Mucosa of rectum (tissue), 2 donors: Measurements from ENCODE around the gene MYT1.
"Not testable (repeated sequence)": the region's sequence is repeated elsewhere in the genome, so short reads cannot be mapped to it uniquely, and the experiment has no call there.

ENCODE experiments used
- H3K27ac ChIP-seq, 2 donors: one replicate each; pipeline ENCODE4 v1.7.0; 2013; ENCODE audit warnings: inconsistent platforms in 2 of 2, low read depth in 2 of 2, low read length in 2 of 2
- H3K27me3 ChIP-seq, 2 donors: one replicate each; pipeline ENCODE4 v1.7.0; 2013; ENCODE audit warnings: low read length in 2 of 2; ENCODE audit not compliant: control insufficient read depth in 2 of 2, insufficient read depth in 2 of 2
- H3K36me3 ChIP-seq, 2 donors: one replicate each; pipeline ENCODE4 v1.7.0; 2013; ENCODE audit warnings: low read length in 2 of 2; ENCODE audit not compliant: control insufficient read depth in 2 of 2, insufficient read depth in 2 of 2
- H3K4me1 ChIP-seq, 2 donors: one replicate each; pipeline ENCODE4 v1.7.0; 2013; ENCODE audit warnings: low read length in 2 of 2, mild to moderate bottlenecking in 1 of 2; ENCODE audit not compliant: control insufficient read depth in 2 of 2, insufficient read depth in 2 of 2
- H3K4me3 ChIP-seq, 2 donors: one replicate each; pipeline ENCODE4 v1.7.0; 2013; ENCODE audit warnings: low read length in 2 of 2
- H3K9ac ChIP-seq, 2 donors: one replicate each; pipeline ENCODE4 v1.7.0; 2013; ENCODE audit warnings: low read length in 2 of 2, low read depth in 1 of 2, mild to moderate bottlenecking in 1 of 2
- H3K9me3 ChIP-seq, 2 donors: one replicate each; pipeline ENCODE4 v1.7.0; 2013; ENCODE audit warnings: low read length in 2 of 2; ENCODE audit not compliant: control insufficient read depth in 2 of 2
- donor health status: healthy.
- donor health status: Normal muscosa, but diverticular disease.

MYT1 gene

DNA sequence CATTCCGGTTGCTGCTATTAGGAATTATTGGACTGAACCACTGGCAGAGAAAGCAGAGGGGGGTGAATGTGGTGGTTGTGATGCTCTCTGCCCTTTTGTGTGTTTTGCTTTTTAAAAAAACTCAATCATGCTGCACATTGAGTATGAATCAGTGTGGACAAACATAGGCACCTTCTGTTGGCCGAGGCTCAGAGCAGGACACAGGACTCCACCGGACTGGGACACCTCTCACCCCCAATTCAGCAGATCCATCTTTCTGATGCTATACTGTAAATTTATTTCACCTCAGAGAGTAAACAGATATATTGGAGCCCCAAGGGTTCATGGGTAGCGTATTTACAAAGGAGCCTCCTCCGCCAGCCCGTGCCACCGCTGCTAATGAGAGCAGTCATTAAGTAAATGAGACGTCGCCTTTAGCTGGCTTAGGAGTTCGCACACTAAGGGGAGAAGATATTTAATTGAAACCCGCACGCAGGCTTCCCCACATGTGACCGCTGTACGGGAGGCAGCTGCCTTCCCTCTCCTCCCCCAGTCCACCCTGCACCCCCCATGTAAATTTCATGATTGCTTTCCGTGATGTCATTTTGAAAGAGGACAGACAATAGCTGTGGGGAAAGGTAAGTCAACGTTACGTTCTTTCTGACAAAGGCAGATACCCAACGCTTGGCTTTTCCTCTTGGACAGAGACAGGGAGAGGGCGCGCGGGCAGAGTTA lies at the start of gene MYT1:
MYT1 (plus strand) TSS at position 330 of the 714 bp plus-strand sequence. CDS start 34,410 bp downstream, outside the sequence.
- Histone ChIP-seq H3K27me3 (peaks cover 11 to 26% of the 10 kb centered on the region in 2 donors), H3K27ac (no peak within 1 kb of the TSS), H3K4me1 (no peaks in the 10 kb centered on the region), H3K9ac (no peak within 1 kb of the TSS), H3K9me3 (no peaks in the 10 kb centered on the region), H3K36me3 (no peaks in the 10 kb centered on the region), H3K4me3 (no peak within 1 kb of the TSS)

DNA sequence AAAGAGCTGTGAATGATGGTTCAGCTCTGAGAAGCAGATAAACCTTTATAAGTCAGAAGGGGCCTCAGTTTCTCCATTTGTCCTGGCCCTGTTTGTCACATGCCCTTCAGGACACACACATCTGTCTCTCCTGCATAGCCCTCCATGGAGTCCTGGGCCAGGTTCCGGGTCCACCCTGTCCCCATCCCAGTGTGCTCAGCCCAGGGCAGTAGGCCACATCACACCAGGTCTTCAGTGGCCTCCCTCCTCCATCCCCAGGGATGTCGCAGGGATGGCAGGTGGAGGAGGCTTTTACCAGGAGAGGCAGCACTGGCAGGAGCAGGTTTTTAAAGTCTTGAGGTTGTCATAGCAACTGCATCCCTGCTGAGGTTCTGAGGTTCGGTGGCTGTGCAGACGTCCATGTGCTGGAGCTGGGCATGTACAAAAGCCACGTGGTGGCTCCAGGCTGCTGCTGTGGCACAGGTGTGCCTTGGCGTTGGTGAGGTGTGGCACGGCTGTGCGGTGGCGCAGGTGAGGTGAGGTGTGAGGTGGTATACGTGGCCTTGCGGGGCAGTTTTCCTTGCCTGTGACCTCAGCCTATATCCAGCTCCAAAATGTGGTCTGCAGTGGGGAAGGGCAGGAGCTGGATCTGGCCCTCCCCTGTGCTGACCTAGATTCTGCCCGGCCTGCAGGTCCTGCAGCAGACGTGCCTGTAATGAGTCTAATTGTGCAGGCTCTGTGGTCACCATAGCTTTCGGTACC lies 48.9 kb upstream of the MYT1 start:
- Histone ChIP-seq H3K27me3 (no peaks in the 10 kb centered on the region), H3K9ac (no peak overlapping the region), H3K27ac (no peak overlapping the region), H3K4me1 (peaks cover 0 to 1% of the 10 kb centered on the region in 2 donors), H3K9me3 (no peaks in the 10 kb centered on the region), H3K36me3 (no peaks in the 10 kb centered on the region), H3K4me3 (no peak overlapping the region)

DNA sequence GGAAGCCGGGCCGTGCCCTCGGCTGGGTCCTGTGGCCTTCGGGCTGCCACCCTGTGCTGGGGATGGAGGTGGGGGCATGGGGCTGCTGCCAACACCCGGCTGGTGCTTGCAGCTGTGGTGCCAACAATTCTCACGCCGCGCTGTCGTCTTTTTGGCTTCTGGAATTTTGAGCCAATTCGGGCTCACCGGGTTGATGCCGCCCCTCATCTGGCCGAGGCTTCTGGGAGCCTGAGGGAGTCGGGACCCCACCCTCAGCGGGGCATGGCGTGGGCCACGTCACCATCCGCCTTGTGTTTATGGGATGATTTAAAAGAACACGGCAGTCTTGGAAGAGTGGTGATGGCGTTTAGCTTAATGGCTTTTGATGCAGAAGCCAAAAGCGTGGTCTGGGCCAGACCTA lies 48.2 kb upstream of the MYT1 start:
- peaks cover 0 to 2% of the 10 kb centered on the region in 2 donors for H3K4me1 ChIP-seq
- no peak overlapping the region for H3K27ac ChIP-seq
- no peaks in the 10 kb centered on the region for H3K9me3 ChIP-seq
- H3K27me3 ChIP-seq = peaks cover under 1 to 3% of the 10 kb centered on the region in 2 donors
- H3K4me3 ChIP-seq = no peak overlapping the region
- H3K36me3 ChIP-seq = no peaks in the 10 kb centered on the region
- H3K9ac ChIP-seq = no peak overlapping the region

DNA sequence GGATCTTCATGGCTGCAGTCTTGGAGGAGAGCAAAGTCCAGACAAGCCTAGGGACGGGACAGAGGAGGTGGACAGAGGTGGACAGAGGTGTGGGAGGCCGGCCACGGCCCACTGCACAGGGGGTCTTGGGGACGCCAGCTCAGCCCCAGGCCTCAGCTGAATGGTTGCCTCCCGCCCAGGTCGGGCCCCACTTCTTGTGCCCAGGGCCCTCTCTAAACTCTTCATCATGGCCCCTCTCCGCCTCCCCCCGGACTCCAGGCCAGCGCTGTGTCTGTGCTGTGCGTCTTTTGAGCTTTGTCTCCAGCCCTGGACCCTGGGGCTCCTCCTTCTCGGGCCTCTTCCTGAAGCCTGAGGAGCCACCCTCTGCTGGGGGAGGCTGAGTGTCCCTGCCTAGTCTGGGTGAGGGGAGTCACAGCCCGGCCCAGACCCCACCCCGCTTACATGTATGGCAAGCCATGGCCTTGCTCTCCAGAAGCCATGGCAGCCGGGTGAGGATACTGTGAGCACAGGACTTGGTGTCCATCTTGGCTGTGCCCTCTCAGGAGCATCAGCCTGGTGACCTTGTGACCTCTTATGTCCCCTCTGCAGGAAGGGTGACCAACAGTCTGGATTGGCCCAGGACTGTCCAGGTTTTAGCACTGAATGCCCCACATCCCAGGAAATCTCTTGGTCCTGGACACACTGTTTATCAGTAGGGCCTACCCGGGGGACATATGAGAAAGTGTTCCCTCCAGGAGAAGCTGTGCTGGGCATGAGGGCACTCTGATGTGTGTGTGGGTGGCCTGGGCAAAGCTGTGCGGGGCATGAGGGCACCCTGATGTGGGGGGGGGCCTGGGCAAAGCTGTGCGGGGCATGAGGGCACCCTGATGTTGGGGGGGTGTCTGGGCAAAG lies 47.5 kb upstream of the MYT1 start:
- H3K27me3 ChIP-seq = peaks cover 2 to 10% of the 10 kb centered on the region in 2 donors
- H3K36me3 ChIP-seq = no peaks in the 10 kb centered on the region
- no peak overlapping the region for H3K27ac ChIP-seq
- H3K4me1 ChIP-seq = peaks cover 0 to 2% of the 10 kb centered on the region in 2 donors
- H3K9me3 ChIP-seq = no peaks in the 10 kb centered on the region
- no peak overlapping the region for H3K9ac ChIP-seq
- no peak overlapping the region for H3K4me3 ChIP-seq

DNA sequence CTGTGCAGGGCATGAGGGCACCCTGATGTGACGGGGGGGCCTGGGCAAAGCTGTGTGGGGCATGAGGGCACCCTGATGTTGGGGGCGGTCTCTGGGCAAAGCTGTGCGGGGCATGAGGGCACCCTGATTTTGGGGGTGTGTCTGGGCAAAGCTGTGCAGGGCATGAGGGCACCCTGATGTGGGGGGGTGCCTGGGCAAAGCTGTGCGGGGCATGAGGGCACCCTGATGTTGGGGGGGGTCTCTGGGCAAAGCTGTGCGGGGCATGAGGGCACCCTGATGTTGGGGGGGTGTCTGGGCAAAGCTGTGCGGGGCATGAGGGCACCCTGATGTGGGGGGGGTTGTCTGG lies 46.8 kb upstream of the MYT1 start:
- not testable (repeated sequence) for H3K9me3 ChIP-seq, H3K9ac ChIP-seq, H3K27ac ChIP-seq, H3K4me3 ChIP-seq, H3K4me1 ChIP-seq, H3K36me3 ChIP-seq
- H3K27me3 ChIP-seq = peaks cover 2 to 10% of the 10 kb centered on the region in 2 donors

DNA sequence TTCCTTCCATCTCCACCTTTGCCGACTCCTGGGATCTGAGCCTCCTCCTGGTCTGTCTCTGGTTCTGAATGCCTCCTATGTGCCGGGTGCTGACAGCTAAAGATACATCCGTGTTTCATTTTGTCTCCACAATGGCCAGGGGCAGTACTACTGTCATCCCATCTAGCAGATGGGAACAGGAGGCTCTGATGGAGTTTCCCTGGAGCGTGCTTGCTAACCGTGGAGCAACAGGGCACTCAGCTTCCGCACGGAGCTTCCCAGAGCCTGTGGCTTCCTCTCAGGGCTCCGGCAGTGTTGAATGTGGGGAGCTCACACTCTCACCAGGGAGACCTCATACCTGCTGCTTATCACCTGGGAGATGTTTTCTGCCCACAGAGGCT lies 45.0 kb upstream of the MYT1 start:
- H3K4me1 ChIP-seq = peaks cover 0 to 2% of the 10 kb centered on the region in 2 donors
- H3K27me3 ChIP-seq = peaks cover 2 to 10% of the 10 kb centered on the region in 2 donors
- H3K36me3 ChIP-seq = no peaks in the 10 kb centered on the region
- no peaks in the 10 kb centered on the region for H3K9me3 ChIP-seq
- no peak overlapping the region for H3K27ac ChIP-seq
- H3K9ac ChIP-seq = no peak overlapping the region
- no peak overlapping the region for H3K4me3 ChIP-seq

DNA sequence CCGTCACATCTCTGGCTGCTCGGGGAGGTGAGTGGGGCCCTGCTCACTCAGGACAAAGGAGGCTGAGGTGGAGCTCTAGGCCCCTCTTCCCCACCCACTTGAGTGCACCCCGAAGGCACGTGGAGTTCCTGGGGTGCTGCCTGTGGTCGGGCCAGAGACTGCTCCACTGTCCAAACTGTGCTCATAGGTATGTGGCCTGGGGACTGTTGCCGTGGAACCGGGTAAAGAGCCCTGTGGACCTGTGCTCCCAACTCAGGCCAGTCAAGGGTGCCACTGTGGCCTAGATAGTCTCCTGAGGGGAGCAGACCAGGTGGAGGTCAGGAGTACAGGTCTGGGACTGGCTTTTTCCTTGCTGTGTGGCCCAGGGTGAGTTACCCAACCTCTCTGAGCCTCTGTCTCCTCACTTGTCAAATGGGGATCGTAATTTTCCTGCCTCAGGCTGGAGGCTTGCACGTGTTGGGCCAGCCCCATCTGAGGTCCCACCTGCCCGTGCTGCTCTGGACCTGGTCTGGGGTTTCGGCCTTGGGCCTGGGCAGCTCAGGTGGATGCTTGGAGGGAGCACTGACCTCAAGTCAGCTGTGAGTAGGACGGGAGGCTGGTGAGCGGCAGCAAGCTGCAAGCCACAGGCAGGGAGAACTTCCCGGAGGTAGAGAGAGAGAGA lies 44.4 kb upstream of the MYT1 start:
- Histone ChIP-seq H3K4me3 (no peak overlapping the region), H3K36me3 (no peaks in the 10 kb centered on the region), H3K4me1 (peaks cover 0 to 2% of the 10 kb centered on the region in 2 donors), H3K9me3 (no peaks in the 10 kb centered on the region), H3K27me3 (peaks cover 2 to 10% of the 10 kb centered on the region in 2 donors), H3K9ac (no peak overlapping the region), H3K27ac (no peak overlapping the region)

DNA sequence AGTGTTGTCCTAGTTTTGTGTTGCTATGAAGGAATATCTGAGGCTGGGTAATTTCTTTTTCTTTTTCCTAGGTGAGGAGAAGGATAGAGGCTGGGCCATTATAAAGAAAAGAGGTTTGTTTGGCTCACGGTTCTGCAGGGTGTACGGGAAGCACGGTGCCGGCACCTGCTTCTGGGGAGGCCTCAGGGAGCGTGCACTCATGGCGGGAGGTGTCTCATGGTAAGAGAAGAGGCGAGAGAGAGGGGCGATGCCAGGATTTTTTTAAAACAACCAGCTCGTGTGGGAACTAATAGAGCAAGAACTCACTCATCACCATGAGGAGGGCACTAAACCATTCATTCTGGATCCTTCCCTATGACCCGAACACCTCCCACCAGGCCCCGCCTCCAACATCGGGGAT lies 42.7 kb upstream of the MYT1 start:
- Histone ChIP-seq H3K27ac (no peak overlapping the region), H3K27me3 (peaks cover 2 to 10% of the 10 kb centered on the region in 2 donors), H3K4me1 (peaks cover 0 to 2% of the 10 kb centered on the region in 2 donors), H3K36me3 (no peaks in the 10 kb centered on the region), H3K4me3 (no peak overlapping the region), H3K9ac (no peak overlapping the region), H3K9me3 (no peaks in the 10 kb centered on the region)

DNA sequence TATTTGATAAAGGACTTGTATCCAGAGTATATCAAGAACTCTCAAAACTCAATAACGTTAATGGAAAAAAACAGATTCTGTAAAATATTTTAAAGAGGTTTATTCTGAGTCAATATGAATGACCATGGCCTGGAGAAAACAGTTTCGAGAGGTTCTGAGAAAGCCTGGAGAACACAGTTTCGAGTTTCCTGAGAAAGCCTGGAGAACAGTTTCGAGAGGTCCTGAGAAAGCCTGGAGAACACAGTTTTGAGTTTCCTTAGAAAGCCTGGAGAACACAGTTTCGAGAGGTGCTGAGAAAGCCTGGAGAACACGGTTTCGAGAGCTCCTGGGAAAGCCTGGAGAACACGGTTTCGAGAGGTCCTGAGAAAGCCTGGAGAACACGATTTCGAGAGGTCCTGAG lies 41.3 kb upstream of the MYT1 start:
- not testable (repeated sequence) for H3K27ac ChIP-seq, H3K9ac ChIP-seq, H3K36me3 ChIP-seq, H3K9me3 ChIP-seq, H3K4me1 ChIP-seq, H3K4me3 ChIP-seq
- H3K27me3 ChIP-seq = peaks cover 2 to 10% of the 10 kb centered on the region in 2 donors
